SK-N-MC (cell line): Measurements from ENCODE around the gene RND3.

Experiments used
- EZH2 ChIP-seq: fragments of 200-600 bp; sonication (generic); IDR thresholded peaks from one replicate; pipeline ENCODE4 v1.6.1; 2017; ENCODE audit warnings: antibody characterized with exemption
- POLR2AphosphoS5 ChIP-seq: IDR thresholded peaks from 2 replicates; pipeline ENCODE4 v1.6.1; 2012; ENCODE audit warnings: mild to moderate bottlenecking, low read depth, low read length, borderline replicate concordance

GRCh38 chr2:150532020-150532419 is 44.6 kb upstream of the RND3 start:
- no peak for TF ChIP-seq POLR2AphosphoS5
- TF ChIP-seq EZH2, result no peak
